Central memory CD8-positive, alpha-beta T cell (primary cell): ENCODE results near the gene PPP1R7.
"Not testable (repeated sequence)": the region's sequence is repeated elsewhere in the genome, so short reads cannot be mapped to it uniquely, and the experiment has no call there.

Experiments used
- ATAC-seq: fragments of 150-1000 bp; cut with Tn5 transposase; replicated peaks from 2 replicates; pipeline ENCODE4 v1.10.0; 2022; ENCODE audit warnings: mild to moderate bottlenecking, moderate FRiP score, moderate number of reproducible peaks; ENCODE audit not compliant: poor library complexity, severe bottlenecking; ENCODE audit errors: extremely low read depth
- DNase-seq, 2 donors: peaks; one replicate each; pipeline ENCODE4 v3.0.0; 2021; ENCODE audit warnings: low spot score in 2 of 2
- H3K27ac Mint-ChIP-seq: one replicate; pipeline ENCODE4 v1.8.0; 2022; ENCODE audit warnings: low read depth, mild to moderate bottlenecking, moderate library complexity, mixed read lengths
- H3K27me3 Mint-ChIP-seq: one replicate; pipeline ENCODE4 v1.8.0; 2022; ENCODE audit warnings: mixed read lengths
- H3K36me3 Mint-ChIP-seq: one replicate; pipeline ENCODE4 v1.8.0; 2022; ENCODE audit warnings: mild to moderate bottlenecking, moderate library complexity, mixed read lengths; ENCODE audit not compliant: insufficient read depth
- H3K4me1 Mint-ChIP-seq: one replicate; pipeline ENCODE4 v1.8.0; 2022; ENCODE audit warnings: mixed read lengths
- H3K4me3 Mint-ChIP-seq: one replicate; pipeline ENCODE4 v1.8.0; 2022; ENCODE audit warnings: mild to moderate bottlenecking, moderate library complexity, mixed read lengths
- H3K9me3 Mint-ChIP-seq: one replicate; pipeline ENCODE4 v1.8.0; 2022; ENCODE audit warnings: mixed read lengths

The PPP1R7 gene

DNA sequence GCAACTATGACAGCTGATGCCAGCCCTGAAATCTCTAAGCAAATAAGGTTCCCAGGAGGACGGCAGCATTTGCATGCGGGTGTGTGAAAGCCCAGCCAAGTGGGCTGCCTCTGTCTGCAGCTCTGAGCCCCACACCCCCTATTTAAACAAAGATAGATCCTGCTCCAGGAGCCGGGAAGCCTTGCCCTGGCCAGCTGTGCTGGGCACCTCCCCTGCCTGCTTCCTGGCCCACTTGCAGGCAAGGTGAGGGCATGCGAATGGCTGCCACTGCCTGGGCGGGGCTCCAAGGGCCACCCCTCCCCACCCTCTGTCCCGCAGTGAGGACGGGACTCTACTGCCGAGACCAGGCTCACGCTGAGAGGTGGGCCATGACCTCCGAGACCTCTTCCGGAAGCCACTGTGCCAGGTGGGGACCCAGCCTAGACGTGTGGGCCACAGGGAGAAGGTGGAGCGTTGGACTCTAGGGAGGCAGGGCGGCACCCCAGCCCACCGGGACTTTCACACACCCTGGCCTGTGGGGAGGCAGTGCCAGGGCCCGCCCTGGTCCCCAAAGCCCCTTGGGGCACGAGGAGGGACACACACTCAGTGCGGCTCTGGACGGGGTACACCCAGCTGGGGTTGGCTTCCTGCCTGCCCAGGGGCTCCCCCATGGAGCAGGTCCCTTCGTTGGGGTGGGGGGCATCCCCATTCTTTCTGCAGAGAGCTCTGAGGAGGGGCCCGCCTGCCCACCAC lies 38.3 kb downstream of the PPP1R7 start, which contains the start of gene ANO7:
TSS of gene ANO7 (plus strand) at position 317 of the 732 bp plus-strand sequence. CDS start 1,387 bp downstream, outside the sequence.
- no peaks in the 10 kb centered on the region for H3K4me1 Mint-ChIP-seq
- H3K27ac Mint-ChIP-seq, result no peak within 1 kb of the TSS
- H3K9me3 Mint-ChIP-seq, result no peaks in the 10 kb centered on the region
- ATAC-seq, result no peak
- H3K36me3 Mint-ChIP-seq, result peaks cover under 1% of the 10 kb centered on the region
- H3K27me3 Mint-ChIP-seq, result no peaks in the 10 kb centered on the region
- no peak for DNase-seq
- H3K4me3 Mint-ChIP-seq, result no peak within 1 kb of the TSS

DNA sequence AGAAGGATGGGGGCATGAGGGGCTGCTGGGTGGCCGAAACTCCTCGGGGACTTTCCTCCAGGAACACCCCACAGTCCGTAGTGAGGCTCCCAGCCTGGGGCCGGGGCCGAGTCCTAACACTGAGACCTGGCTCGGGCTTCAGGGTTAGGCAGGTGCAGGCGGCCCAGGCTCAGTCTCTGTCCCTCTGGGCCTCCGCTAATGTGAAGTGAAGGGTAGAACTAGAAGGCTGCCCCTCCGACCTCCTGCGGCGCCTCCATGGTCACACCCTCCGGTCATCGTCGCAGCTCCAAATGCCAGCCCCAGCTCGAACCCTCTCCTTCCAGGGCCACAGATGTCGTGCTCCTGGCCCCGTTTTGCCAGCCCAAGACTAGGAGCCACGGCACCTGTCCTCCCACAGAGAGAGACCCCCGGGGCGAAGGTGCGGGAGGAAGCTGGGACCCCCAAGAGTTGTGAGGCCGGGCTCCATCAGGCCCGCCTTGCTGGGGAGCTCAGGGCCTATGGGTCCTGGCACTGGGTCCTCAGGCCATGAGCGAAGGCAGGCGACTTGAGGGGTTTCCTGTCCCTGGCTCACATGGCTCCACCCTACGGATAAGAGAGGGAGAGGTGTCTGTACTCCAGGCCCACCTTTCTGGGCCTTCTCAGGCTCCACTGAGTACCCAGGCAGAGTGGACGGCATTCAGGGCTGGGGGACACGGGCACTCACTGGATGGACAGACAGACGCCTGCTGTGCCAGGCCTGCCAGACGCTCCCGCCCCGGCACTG lies 39.0 kb downstream of the PPP1R7 start:
- no peaks in the 10 kb centered on the region for H3K27me3 Mint-ChIP-seq
- H3K9me3 Mint-ChIP-seq, result no peaks in the 10 kb centered on the region
- no peak overlapping the region for H3K27ac Mint-ChIP-seq
- no peak overlapping the region for H3K4me3 Mint-ChIP-seq
- DNase-seq, result no peak
- no peak for ATAC-seq
- H3K36me3 Mint-ChIP-seq, result no peaks in the 10 kb centered on the region
- no peaks in the 10 kb centered on the region for H3K4me1 Mint-ChIP-seq

GRCh38 chr2:241189856-241190201 lies 39.6 kb downstream of the PPP1R7 start:
- Mint-ChIP-seq H3K27ac (no peak overlapping the region), H3K4me1 (no peaks in the 10 kb centered on the region), H3K4me3 (no peak overlapping the region), H3K9me3 (no peaks in the 10 kb centered on the region), H3K27me3 (no peaks in the 10 kb centered on the region), H3K36me3 (no peaks in the 10 kb centered on the region)
- ATAC-seq (no peak), DNase-seq (no peak)

- Mint-ChIP-seq H3K9me3 (no peaks in the 10 kb centered on the region), H3K27ac (no peak overlapping the region), H3K36me3 (no peaks in the 10 kb centered on the region), H3K27me3 (no peaks in the 10 kb centered on the region), H3K4me3 (no peak overlapping the region), H3K4me1 (no peaks in the 10 kb centered on the region)
- ATAC-seq (no peak), DNase-seq (no peak)
These were observed 40.2 kb downstream of the PPP1R7 start for GRCh38 chr2:241190291-241190981.

DNA sequence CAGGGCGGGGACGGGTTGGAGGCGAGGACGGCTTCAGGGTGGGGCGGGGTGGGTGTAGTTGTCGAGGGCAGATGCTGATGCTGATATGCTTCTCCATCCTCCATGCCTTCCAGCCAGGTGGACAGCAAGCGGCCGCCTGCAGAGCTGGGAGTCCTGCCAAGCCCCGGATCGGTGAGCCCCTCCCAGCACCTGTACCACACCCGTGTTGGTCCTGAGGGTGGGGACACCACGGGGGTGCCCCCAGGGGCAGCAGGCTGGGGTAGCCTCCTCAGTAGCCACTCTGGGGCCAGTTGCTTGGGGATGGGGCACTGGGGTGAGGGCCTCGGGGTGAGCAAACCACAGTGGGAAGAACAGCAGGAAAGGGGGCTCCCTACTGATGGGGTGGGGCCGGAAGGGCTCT lies 40.8 kb downstream of the PPP1R7 start:
- H3K4me1 Mint-ChIP-seq, result no peaks in the 10 kb centered on the region
- DNase-seq, result no peak
- H3K27me3 Mint-ChIP-seq, result no peaks in the 10 kb centered on the region
- no peak overlapping the region for H3K27ac Mint-ChIP-seq
- ATAC-seq, result no peak
- H3K4me3 Mint-ChIP-seq, result no peak overlapping the region
- no peaks in the 10 kb centered on the region for H3K9me3 Mint-ChIP-seq
- no peaks in the 10 kb centered on the region for H3K36me3 Mint-ChIP-seq

- H3K36me3 Mint-ChIP-seq, result peaks cover 2% of the 10 kb centered on the region
- no peak overlapping the region for H3K4me3 Mint-ChIP-seq
- H3K9me3 Mint-ChIP-seq, result no peaks in the 10 kb centered on the region
- DNase-seq (no peak), ATAC-seq (no peak)
- H3K27ac Mint-ChIP-seq, result no peak overlapping the region
- H3K4me1 Mint-ChIP-seq, result no peaks in the 10 kb centered on the region
- H3K27me3 Mint-ChIP-seq, result no peaks in the 10 kb centered on the region
These were observed 43.0 kb downstream of the PPP1R7 start for GRCh38 chr2:241193271-241193670.

DNA sequence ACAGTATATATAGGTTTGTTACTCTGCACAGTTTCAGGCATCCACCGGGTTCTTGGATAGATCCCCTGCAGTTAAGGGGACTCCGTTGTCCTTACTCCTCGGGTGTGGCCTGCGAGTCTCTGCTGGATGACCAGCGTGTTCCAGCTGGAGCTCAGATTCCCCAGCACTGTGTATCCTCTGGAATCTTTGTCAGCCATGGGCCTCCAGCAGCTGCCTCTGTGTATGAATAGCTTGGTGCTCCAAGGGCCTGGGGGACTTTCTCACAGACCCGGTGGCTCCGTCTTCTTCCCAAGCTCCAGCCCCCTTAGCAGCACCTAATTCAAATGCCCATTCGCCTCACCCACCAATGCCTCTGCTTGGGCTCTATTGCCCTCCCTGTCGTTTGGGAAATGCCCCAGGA lies 44.5 kb downstream of the PPP1R7 start:
- no peak overlapping the region for H3K4me3 Mint-ChIP-seq

GRCh38 chr2:241195506-241196130 lies 45.4 kb downstream of the PPP1R7 start:
- Mint-ChIP-seq H3K9me3 (no peaks in the 10 kb centered on the region), H3K4me3 (no peak overlapping the region), H3K27ac (no peak overlapping the region), H3K27me3 (no peaks in the 10 kb centered on the region), H3K36me3 (peaks cover 2% of the 10 kb centered on the region), H3K4me1 (no peaks in the 10 kb centered on the region)
- DNase-seq (no peak), ATAC-seq (no peak)

More for the DNA sequence above, 44.5 kb downstream of the PPP1R7 start:
- Mint-ChIP-seq H3K4me1 (no peaks in the 10 kb centered on the region), H3K9me3 (no peaks in the 10 kb centered on the region), H3K36me3 (peaks cover 2% of the 10 kb centered on the region), H3K27ac (no peak overlapping the region), H3K27me3 (no peaks in the 10 kb centered on the region)
- DNase-seq, result no peak
- ATAC-seq, result no peak

DNA sequence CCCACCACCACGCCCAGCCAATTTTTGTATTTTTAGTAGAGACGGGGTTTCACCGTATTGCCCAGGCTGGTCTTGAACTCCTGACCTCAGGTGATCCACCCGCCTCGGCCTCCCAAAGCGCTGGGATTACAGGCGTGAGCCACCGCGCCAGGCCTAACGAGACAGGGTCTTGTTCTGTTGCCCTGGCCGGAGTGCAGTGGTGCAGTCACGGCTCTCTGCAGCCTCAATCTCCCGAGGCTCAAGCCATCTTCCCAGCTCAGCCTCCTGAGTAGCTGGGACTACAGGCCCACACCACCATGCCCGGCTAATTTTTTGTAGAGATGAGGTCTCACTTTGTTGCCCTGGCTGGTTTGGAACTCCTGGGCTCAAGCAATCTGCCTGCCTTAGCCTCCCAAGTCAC lies 47.0 kb downstream of the PPP1R7 start:
- H3K36me3 Mint-ChIP-seq, H3K4me3 Mint-ChIP-seq, ATAC-seq, H3K9me3 Mint-ChIP-seq, H3K4me1 Mint-ChIP-seq, DNase-seq, H3K27me3 Mint-ChIP-seq, H3K27ac Mint-ChIP-seq: not testable (repeated sequence)

GRCh38 chr2:241197947-241198346 lies 47.7 kb downstream of the PPP1R7 start:
- Mint-ChIP-seq H3K27ac (no peak overlapping the region), H3K4me1 (no peaks in the 10 kb centered on the region), H3K36me3 (peaks cover 2% of the 10 kb centered on the region), H3K27me3 (no peaks in the 10 kb centered on the region), H3K9me3 (no peaks in the 10 kb centered on the region), H3K4me3 (no peak overlapping the region)
- DNase-seq, result no peak
- no peak for ATAC-seq

- H3K36me3 Mint-ChIP-seq, result peaks cover 2% of the 10 kb centered on the region
- no peaks in the 10 kb centered on the region for H3K9me3 Mint-ChIP-seq
- no peaks in the 10 kb centered on the region for H3K4me1 Mint-ChIP-seq
- no peak overlapping the region for H3K4me3 Mint-ChIP-seq
- no peak for ATAC-seq
- H3K27me3 Mint-ChIP-seq, result no peaks in the 10 kb centered on the region
- H3K27ac Mint-ChIP-seq, result no peak overlapping the region
- DNase-seq, result no peak
These were observed 48.4 kb downstream of the PPP1R7 start for GRCh38 chr2:241198381-241199279.

GRCh38 chr2:241199286-241199685 lies 49.0 kb downstream of the PPP1R7 start:
- H3K4me3 Mint-ChIP-seq, result no peak overlapping the region
- H3K9me3 Mint-ChIP-seq, result no peaks in the 10 kb centered on the region
- no peaks in the 10 kb centered on the region for H3K4me1 Mint-ChIP-seq
- H3K27ac Mint-ChIP-seq, result no peak overlapping the region
- DNase-seq, result no peak
- peaks cover 2% of the 10 kb centered on the region for H3K36me3 Mint-ChIP-seq
- ATAC-seq, result no peak
- no peaks in the 10 kb centered on the region for H3K27me3 Mint-ChIP-seq
